Spleen (tissue), 7 donors: ENCODE measurements around the gene GSK3B.

Experiments used
- POLR2A ChIP-seq, 3 donors: fragments of 450-650 bp; IDR thresholded peaks; one replicate each; pipeline ENCODE4 v1.5.1; 2017; ENCODE audit warnings: antibody characterized with exemption in 3 of 3, mild to moderate bottlenecking in 1 of 3
- TF ChIP-seq, protein P1 (sequence below), 11 experiments: fragments of 200-600 bp in 7 of 11; fragments of 450-650 bp in 4 of 11; sonication (generic) in 4 of 11; IDR thresholded peaks in 8 of 11; conservative IDR thresholded peaks in 3 of 11; 1 replicate in 7 of 11; 2 replicates in 4 of 11; pipeline versions ENCODE4 v1.4.0 to v1.8.0; 2016 to 2021; ENCODE audit warnings: antibody characterized with exemption in 11 of 11, inconsistent platforms in 4 of 11, mild to moderate bottlenecking in 1 of 11
- donor health status: DM: no; HTN: no; CAD: no; lungs with moderate emphysema.
- donor health status: DM: no; HTN: no; CAD: no.
- donor health status: DM: no; HTN: no; CAD: no.

- TF ChIP-seq, protein P1, sequence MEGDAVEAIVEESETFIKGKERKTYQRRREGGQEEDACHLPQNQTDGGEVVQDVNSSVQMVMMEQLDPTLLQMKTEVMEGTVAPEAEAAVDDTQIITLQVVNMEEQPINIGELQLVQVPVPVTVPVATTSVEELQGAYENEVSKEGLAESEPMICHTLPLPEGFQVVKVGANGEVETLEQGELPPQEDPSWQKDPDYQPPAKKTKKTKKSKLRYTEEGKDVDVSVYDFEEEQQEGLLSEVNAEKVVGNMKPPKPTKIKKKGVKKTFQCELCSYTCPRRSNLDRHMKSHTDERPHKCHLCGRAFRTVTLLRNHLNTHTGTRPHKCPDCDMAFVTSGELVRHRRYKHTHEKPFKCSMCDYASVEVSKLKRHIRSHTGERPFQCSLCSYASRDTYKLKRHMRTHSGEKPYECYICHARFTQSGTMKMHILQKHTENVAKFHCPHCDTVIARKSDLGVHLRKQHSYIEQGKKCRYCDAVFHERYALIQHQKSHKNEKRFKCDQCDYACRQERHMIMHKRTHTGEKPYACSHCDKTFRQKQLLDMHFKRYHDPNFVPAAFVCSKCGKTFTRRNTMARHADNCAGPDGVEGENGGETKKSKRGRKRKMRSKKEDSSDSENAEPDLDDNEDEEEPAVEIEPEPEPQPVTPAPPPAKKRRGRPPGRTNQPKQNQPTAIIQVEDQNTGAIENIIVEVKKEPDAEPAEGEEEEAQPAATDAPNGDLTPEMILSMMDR (IDR thresholded peaks at IDR 0.05 in 8 of 11, conservative IDR thresholded peaks at IDR 0.05 in 3 of 11): no peak
- no peak for TF ChIP-seq POLR2A (IDR thresholded peaks at IDR 0.05)
Measured at GRCh38 chr3:119864476-119864875, 229.8 kb downstream of the GSK3B start.
